NB4 (cell line): Measurements from ENCODE around the gene CBFA2T2.

Experiments
- DNase-seq: peaks from one replicate; pipeline ENCODE4 v3.0.0; 2010; ENCODE audit warnings: low read depth
- H3K4me3 ChIP-seq: one replicate; pipeline ENCODE4 v1.5.1; 2011; ENCODE audit warnings: mild to moderate bottlenecking, low read depth, low read length, moderate library complexity
- CTCF ChIP-seq: IDR thresholded peaks from one replicate; pipeline ENCODE4 v1.5.1; 2012; ENCODE audit warnings: low read depth, low read length
- MAX ChIP-seq: IDR thresholded peaks from 2 replicates; pipeline ENCODE4 v1.6.1; 2011; ENCODE audit warnings: low read depth, low read length
- MYC ChIP-seq: IDR thresholded peaks from 2 replicates; pipeline ENCODE4 v1.6.1; 2011; ENCODE audit warnings: low read depth, low read length
- POLR2A ChIP-seq: IDR thresholded peaks from 2 replicates; pipeline ENCODE4 v1.6.1; 2011; ENCODE audit warnings: mild to moderate bottlenecking; ENCODE audit not compliant: insufficient read length; ENCODE audit errors: extremely low read depth

The CBFA2T2 gene

GRCh38 chr20:33604084-33604990 is 114.4 kb downstream of the CBFA2T2 start:
- DNase-seq, result no peak
- no peak for TF ChIP-seq POLR2A
- no peak for TF ChIP-seq MYC
- TF ChIP-seq MAX, result no peak
- TF ChIP-seq CTCF, result no peak

GRCh38 chr20:33604991-33605370 is 115.1 kb downstream of the CBFA2T2 start:
- DNase-seq, result no peak
- H3K4me3 ChIP-seq, result no peak overlapping the region
- TF ChIP-seq POLR2A (no peak), CTCF (no peak), MAX (no peak), MYC (no peak)

More at GRCh38 chr20:33604084-33604990, 114.4 kb downstream of the CBFA2T2 start:
- H3K4me3 ChIP-seq, result no peak overlapping the region

GRCh38 chr20:33606118-33606771 is 116.3 kb downstream of the CBFA2T2 start:
- no peak for TF ChIP-seq POLR2A
- no peak for TF ChIP-seq MYC
- no peak for TF ChIP-seq CTCF
- TF ChIP-seq MAX, result no peak
- no peak for DNase-seq
- H3K4me3 ChIP-seq, result no peak overlapping the region

GRCh38 chr20:33609504-33609903 is 119.6 kb downstream of the CBFA2T2 start:
- TF ChIP-seq MAX (no peak), MYC (no peak), CTCF (no peak), POLR2A (no peak)
- H3K4me3 ChIP-seq, result no peak overlapping the region
- DNase-seq, result no peak

- no peak overlapping the region for H3K4me3 ChIP-seq
- no peak for TF ChIP-seq MYC
- no peak for TF ChIP-seq MAX
- no peak for TF ChIP-seq POLR2A
- TF ChIP-seq CTCF, result no peak
- DNase-seq, result no peak
Measured at GRCh38 chr20:33611106-33611505, 121.2 kb downstream of the CBFA2T2 start.
